HL-60/S4 (cell line): ENCODE measurements around the gene MATCAP1.

Experiments
- in situ Hi-C: fragments of 300-500 bp; cut with MboI; formaldehyde crosslinking; loops from 2 replicates; pipeline ENCODE4 v1.14.3; 2022; ENCODE audit warnings: low sequenced_read_pairs

Gene MATCAP1

DNA sequence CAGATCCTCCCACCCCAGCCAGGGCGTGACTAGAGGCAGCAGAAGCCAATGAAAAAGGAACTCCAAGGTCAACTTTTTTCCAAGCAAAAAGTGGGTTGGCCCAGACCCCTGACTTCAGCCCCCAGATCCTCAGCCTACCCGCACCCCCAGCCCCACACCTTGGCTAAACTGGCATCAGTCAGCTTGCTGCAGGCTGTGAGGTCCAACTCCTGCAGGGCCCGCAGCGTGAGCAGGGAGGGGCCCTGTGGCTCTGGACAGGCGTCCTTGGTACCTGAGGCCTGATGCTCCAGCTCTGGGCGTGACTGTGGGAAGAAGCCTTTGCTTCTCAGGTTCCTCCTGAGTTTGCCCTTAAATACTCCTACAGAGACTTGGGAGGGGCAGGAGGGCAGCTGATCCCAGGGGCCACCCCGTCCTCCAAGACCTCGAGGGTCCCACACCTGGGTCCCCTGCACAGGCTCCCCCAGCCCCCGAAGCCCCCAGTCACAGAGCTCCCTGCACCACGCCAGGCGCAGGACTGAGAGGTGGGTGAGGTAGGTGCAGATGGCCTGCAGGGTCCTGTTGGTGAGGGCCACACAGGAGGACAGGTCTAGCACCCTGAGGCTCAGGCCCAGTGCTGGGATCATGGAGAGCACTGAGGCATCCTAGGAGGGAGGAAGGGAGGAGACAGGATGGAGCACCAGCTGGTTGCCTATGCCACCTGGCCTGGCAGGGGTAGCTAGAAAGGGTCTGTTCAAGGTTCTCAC is 24.6 kb upstream of the MATCAP1 start:
- in situ Hi-C loops: no loop called here

DNA sequence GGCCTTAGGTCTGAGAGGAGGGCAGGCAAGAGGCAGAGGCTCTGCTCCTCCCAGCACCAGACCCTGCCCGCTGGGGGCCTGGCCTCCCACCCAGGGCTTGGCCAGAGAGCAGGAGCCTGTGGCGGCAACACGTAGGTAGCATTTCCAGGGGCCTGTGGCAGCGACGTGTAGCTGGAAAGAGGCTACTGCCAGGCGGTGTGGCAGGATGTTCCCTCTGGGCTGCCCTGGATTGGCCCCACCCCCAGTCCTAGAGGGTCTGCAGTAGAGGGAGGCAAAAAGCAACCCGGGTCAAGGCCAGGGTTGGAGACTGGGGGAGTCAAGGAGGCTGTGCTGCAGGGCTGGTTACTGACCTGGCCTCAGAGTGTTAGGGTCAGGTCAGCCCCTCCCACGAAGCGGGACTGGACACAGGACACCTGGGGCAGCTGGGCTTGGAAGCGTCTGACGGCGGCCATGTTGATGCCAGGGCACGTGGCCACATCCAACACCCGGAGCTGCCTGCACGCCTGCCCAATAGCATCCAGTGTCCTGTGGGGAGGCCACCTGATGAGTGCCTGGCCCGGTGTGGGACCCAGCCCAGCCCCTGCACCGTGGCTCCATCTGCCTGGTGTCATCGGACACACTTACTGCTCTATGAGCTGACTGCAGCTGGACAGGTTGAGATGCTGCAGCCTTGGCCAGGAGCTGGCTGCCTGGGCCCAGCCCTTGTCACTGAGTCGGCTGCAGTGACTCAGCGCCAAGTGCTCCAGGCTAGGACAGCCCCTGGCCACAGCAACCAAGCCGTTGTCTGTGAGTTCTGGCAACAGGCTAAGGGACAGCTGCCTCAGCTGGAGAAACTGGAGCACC is 23.7 kb upstream of the MATCAP1 start:
- in situ Hi-C loops: no loop called here

DNA sequence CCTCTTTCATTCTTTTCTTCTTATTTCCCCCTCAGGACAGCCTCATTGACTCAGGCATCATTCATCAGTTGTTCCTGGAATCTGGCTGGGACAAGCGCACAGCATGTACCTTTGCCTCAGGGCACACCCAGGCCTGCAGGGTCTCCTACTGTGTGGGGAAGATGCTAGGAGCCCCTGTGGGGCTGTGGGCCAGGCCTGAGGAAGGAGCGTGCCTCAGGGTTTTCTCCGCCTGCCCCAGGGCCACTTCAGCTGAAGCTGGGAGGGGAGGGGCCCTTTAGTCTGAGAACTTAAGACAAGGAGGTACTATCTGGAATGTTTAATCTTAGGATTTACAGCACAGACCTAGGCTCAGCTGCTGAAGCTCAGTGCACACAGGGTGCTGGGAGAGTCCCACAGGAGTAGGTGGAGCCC is 23.1 kb upstream of the MATCAP1 start:
- in situ Hi-C loops: no loop called here

DNA sequence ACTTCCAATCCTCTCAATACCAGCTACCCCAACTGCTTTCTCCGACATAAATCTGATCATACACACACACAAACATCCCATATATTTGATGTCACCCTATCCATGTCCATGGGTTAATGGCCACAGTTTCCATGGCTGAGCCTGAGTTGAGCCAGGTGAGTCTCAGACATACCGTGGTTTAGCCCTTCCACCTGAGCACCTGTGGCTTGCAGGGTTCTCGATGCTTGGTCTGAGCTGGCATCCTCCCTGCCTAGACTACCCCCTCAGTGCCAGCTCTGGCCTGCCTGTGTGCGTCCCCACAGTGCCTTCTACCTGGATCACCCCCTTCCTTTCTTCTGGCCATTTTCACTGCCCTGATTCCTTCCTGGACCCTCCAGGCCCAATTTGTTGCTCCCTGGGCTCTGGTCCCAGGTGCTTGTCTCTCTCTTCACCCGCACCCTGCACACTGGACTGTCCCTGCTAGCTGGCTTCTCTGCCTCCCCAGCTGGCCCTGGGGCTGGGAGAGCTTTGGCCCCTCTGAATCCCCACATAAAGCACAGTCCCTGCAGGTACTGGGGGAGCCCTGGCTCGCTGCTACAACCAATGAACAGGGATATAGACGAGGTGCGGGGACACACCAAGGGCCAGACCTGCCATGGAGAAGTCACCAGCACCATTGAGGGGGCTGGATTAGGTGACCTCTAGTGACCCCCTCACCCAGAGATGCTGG is 22.5 kb upstream of the MATCAP1 start:
- in situ Hi-C loops: no loop called here

DNA sequence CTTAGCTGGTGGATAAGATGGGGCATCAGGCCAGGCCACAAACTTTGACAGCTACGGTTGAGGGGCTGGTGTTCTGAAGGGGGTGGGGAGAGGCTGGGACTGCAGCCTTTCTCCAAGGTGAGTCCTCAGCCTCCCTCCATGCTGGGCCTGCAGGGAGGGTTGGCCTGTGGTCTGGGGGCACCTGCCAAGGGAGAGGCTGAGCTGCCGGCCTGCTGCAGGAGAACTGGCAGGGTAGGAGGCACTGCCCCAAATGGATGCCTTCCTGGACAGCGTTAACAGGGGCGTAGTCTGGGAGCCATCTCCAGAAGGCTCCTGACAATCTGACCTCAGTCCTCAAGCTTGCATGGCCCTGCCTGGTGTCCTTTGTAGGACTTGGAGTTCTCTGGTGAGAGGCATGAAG is 20.3 kb upstream of the MATCAP1 start:
- in situ Hi-C loops: no loop called here

DNA sequence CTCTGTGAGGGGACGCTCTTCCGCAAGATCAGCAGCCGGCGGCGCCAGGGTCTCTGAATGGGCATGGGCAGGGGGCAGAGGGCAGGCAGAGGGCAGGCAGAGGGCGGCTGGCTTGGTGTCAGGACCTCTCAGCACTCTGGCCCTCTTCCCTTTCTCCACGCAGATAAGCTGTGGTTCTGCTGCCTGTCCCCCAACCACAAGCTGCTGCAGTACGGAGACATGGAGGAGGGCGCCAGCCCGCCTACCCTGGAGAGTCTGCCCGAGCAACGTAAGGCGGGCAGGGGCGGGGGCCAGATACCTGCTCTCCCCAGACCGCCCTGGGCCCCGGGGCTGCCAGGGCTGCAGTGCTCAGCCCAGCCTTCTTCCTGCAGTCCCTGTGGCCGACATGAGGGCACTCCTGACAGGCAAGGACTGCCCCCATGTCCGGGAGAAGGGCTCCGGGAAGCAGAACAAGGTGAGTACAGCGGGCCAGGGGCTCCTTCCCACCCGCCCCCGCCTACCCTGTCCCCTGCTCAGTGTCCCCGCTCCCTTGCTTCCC is 19.3 kb upstream of the MATCAP1 start:
- in situ Hi-C loops: no loop called here

DNA sequence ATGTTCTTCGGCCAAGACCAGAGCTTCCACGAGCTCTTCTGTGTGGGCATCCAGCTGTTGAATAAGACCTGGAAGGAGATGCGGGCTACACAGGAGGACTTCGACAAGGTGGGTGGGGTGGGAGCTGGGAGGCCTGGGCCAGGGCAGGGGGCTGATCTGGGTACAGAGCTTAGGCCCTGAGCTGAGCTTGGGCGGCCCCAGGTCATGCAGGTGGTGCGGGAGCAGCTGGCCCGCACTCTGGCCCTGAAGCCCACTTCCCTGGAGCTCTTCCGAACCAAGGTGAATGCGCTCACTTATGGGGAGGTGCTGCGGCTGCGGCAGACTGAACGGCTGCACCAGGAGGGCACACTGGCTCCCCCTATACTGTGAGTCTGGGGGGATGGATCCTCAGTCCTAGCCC is 18.7 kb upstream of the MATCAP1 start:
- in situ Hi-C loops: no loop called here

DNA sequence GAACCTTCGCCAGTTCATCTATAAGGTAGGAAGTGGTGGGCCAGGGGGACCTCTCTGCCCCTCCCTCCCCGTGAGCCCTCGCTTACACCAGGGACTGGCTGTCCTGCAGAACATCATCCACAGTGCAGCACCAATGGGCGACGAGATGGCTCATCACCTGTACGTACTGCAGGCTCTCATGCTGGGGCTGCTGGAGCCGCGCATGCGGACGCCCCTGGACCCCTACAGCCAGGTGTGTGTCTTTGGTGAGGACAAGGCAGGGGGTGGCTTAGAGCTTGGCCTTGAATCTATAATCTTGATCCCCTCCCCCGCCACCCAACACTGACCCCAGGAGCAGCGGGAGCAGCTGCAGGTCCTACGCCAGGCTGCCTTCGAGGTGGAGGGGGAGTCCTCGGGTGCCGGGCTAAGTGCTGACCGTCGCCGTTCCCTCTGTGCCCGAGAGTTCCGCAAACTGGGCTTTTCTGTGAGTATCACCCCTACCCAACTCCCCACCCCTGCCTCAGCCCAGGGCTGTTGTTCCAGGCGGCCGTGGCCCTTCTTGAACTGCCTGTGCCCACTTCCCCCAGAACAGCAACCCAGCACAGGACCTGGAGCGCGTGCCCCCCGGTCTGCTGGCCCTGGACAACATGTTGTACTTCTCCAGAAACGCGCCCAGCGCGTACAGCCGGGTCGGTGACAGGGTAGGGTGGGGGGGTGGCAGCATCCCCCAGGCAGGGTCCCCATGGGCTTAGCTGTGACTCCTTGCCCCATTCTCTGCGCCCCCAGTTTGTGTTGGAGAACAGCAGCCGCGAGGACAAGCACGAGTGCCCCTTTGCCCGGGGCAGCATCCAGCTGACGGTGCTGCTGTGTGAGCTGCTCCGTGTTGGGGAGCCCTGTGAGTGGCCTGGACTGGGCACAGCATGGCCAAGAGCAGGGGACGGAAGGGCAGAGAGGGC is 17.9 kb upstream of the MATCAP1 start:
- in situ Hi-C loops: no loop called here

DNA sequence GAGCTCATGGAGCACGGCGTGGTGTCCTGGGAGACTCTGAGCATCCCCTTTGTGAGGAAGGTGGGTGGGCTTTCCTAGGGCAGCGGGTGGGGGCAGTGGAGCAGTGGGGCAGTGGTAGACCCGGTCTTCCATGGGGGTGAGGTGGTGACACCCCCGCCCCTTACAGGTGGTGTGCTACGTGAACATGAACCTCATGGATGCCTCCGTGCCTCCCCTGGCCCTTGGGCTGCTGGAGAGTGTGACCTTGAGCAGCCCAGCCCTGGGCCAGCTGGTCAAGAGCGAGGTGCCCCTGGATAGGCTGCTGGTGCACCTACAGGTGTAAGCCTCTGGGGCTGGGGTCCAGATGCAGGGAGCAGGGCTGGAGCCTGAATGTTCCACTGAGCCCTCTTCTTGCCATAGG is 16.7 kb upstream of the MATCAP1 start:
- in situ Hi-C loops: no loop called here

DNA sequence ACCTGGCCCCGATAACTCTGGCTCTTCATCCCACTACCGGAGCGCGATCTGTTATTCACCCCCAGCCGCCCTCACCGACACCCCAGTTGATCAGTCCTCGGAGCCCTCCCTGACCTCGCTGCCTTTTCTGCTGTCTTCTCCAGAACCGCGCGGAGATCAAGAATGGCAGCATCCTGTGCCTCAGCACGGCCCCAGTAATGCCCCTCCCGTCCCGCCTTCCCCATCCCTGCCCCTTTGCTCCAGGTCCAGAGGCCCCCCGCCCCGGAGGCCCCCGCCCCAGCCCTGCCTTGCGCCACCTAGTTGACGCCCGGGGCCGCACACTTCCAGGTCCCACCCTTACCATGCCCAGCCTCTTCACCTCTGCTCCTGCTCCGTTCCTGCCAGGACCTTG is 16.0 kb upstream of the MATCAP1 start:
- in situ Hi-C loops: no loop called here

DNA sequence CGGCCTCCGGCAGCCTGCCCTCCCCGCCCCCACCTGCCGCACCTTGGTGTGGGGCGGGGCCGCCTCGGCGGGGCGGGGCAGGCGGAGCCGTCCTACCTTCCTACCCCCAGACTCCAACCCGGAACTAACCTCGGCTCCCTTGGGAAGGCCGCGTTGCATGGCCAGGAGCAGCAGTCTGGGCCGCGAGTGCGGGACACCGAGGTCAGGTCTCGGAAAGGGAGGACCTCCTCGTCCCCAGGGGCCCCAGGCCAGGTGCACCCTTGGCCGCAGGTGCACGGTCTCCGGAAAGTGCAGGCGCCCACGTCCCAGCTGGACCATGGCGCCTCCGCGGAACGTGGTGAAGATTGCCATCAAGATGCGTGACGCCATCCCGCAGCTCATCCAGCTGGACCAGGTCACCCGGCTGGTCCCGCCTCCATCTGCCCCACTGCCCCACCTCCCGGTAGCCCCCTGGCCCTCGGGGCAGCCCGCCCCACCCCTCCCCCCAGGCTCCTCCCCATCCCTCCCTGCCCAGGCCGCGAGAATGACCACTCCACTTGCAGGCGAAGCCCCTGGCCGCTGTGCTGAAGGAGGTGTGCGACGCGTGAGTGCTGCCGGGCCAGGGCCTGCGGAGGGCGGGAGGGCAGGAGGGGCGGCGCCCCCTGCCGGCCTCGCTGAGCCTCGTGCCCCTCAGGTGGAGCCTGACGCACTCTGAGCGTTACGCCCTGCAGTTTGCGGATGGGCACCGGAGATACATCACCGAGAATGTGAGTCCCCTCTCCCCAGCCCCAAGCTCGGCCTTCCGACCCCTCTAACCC is 15.4 kb upstream of the MATCAP1 start, which contains the start of gene ELMO3:
Gene ELMO3, plus strand, starts transcription at position 121 of the 797 bp plus-strand sequence. Its CDS starts 196 bp downstream, at position 317.
- in situ Hi-C loops: no loop called here

DNA sequence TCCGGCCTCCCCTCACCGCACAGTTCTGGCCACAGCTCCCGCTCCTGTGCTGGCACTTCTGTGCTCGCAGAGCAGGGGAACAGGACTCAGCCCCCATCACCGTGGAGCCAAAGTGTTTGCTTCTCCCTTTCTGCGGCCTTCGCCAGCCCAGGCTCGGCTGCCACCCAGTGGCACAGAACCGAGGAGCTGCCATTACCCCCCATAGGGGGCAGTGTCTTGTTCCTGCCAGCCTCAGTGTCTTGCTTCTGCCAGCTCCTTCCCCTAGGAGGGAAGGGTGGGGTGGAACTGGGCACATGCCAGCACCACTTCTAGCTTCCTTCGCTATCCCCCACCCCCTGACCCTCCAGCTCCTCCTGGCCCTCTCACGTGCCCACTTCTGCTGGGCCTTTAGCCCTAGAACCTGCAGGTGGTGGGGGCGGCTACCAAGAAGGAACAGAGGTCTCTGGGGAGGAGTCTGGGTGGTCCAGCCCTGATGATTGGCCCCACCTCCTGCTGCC is 14.5 kb upstream of the MATCAP1 start:
- in situ Hi-C loops: no loop called here

DNA sequence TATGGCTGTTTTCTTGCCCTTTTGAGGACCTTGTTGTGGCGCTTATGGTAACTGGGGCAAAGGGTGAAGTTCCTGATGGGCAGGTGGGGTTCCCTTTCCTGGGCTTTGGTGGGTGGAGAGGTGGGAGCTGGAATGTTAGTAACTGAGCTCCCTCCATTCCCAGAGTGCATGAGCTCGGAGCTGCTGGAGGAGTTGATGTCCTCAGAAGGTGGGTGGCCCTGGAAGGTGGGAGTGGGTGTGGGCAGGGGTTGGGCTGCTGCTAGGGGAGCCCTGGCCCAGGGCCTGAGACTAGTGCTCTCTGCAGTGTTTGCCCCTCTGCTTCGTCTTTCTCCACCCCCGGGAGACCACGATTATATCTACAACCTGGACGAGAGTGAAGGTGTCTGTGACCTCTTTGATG is 13.9 kb upstream of the MATCAP1 start:
- in situ Hi-C loops: no loop called here

DNA sequence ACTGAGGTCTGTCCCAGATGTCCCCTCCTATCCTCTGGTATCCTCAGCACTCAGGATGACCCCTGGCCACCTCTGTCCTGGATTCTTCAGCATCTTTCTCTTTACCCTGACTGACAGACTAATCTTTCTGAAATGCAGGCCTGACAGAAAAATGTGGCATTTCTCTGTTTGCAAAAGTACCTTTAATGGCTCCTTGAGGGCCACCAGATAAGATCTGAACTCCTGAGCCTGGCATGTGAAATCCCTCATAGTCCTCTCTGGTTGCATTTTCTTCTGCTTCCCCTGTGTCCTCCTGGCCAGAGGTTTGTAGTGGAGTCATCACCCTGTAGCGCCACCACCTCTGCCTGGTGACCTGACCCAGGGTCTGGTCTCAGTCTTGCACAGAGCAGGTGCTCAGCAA is 13.1 kb upstream of the MATCAP1 start:
- in situ Hi-C loops: no loop called here

DNA sequence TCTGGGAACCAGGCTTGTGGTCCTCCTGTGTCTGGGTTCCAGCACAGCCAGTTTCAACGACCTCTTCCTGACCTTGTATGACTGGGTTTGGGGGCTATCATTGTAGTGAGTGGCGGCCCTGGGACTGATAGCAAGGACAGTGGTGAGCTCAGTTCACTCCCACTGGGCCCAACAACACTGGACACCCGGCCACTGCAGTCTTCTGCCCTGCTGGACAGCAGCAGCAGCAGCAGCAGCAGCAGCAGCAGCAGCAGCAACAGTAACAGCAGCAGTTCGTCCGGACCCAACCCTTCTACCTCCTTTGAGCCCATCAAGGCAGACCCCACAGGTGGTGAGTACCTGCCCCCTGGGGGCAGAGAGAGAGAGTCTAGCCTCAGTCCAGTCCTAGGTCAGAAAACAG is 11.9 kb upstream of the MATCAP1 start:
- in situ Hi-C loops: no loop called here

DNA sequence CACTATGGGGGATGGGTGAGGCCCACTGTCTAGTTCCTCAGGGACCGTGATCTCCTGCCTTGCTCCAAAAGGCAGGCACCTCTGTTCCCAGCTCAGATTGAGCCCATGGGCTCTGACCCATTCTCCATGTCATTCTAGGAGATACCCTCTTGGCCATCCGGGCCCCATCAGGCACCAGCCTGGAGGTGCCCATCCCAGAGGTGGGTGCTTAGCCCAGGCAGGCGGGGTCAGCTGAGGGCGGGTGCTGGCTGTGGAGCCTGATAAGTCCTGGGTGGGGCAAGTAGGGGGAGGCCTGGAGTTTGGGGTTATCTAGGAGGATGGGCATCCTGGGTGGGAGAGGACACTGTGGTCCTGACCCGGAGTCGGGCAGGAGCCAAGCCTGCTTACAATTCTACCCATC is 10.5 kb upstream of the MATCAP1 start:
- in situ Hi-C loops: no loop called here

DNA sequence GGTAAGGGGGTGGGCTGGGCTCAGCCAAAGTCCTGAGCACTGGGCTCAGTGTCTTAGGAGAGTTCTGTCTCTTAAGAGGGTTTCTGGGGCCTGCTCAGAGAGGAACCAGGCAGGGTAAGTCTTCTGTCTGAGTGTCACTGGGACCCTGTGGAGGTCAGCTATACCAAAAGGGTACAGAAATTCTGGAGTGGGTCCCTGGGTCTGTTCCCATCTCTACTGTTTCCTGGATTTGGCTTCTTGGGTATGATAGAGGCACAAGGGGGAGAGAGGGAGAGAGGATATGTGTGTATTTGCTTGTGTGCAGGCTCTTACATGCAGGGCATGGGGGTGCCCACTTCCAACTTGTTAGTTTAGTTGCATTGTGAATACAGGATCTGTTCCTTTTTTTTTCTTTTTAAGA is 9.8 kb upstream of the MATCAP1 start:
- in situ Hi-C loops: no loop called here

DNA sequence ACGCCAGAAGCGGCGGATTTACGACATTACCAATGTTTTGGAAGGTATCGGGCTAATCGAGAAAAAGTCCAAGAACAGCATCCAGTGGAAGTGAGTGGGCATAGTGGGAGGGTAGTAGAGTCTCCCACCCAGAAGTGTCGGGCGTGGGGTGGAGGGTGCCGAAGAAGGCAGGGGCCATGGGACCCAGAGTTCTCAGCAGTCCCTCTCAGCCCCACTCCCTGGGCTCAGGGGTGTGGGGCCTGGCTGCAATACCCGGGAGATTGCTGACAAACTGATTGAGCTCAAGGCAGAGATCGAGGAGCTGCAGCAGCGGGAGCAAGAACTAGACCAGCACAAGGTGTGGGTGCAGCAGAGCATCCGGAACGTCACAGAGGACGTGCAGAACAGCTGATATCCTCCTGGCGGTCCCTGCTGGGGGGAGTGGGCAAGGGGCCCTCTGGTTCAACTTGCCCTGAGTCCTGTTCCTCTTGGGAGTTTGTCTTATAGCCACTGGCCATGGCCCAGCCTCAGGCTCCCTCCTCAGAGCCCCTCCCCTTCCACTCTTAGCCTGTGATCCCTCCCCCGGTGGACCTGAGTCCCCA is 9.1 kb upstream of the MATCAP1 start:
- in situ Hi-C loops: no loop called here
